Measurements from ENCODE around the gene ATF7IP. TPM values are rescaled to one million over a fixed set of nuclear protein-coding genes. Genes with fewer than 3 reads are reported as not detected.

Gene ATF7IP
- total RNA-seq, 1 donor from 2014 or later: 212 TPM

DNA sequence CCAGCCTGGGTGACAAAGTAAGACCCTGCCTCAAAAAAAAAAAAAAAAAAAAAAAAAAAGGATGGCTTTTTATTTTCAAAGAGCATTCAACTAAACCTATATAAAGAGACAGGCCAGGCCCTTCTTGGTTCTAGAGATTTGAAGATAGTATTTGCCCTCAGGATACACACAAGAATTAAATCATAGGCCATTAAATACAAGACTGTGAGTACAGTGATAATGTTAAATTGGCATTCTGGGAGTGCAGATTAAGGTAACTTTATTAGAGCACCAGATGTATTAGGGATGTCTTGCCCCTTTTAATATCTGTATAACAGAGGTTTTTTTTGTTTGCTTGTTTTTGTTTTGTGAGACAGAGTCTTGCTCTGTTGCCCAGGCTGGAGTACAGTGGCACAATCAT lies 61.3 kb downstream of the ATF7IP start:
- no peak for DNase-seq (ENCODE audit: low read depth, low spot score)
- peaks cover 80% of the 10 kb centered on the region for H3K36me3 Mint-ChIP-seq (ENCODE audit: low read depth)
- no peak overlapping the region for H3K27ac Mint-ChIP-seq (ENCODE audit: unreplicated experiment)
- TF ChIP-seq, protein P1, sequence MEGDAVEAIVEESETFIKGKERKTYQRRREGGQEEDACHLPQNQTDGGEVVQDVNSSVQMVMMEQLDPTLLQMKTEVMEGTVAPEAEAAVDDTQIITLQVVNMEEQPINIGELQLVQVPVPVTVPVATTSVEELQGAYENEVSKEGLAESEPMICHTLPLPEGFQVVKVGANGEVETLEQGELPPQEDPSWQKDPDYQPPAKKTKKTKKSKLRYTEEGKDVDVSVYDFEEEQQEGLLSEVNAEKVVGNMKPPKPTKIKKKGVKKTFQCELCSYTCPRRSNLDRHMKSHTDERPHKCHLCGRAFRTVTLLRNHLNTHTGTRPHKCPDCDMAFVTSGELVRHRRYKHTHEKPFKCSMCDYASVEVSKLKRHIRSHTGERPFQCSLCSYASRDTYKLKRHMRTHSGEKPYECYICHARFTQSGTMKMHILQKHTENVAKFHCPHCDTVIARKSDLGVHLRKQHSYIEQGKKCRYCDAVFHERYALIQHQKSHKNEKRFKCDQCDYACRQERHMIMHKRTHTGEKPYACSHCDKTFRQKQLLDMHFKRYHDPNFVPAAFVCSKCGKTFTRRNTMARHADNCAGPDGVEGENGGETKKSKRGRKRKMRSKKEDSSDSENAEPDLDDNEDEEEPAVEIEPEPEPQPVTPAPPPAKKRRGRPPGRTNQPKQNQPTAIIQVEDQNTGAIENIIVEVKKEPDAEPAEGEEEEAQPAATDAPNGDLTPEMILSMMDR (conservative IDR thresholded peaks at IDR 0.05): no peak
- H3K4me1 Mint-ChIP-seq: peaks cover 51% of the 10 kb centered on the region
- H3K4me3 Mint-ChIP-seq: no peak overlapping the region
- H3K27me3 Mint-ChIP-seq (ENCODE audit: low read depth): no peaks in the 10 kb centered on the region
- H3K9me3 Mint-ChIP-seq: peaks cover 38% of the 10 kb centered on the region

DNA sequence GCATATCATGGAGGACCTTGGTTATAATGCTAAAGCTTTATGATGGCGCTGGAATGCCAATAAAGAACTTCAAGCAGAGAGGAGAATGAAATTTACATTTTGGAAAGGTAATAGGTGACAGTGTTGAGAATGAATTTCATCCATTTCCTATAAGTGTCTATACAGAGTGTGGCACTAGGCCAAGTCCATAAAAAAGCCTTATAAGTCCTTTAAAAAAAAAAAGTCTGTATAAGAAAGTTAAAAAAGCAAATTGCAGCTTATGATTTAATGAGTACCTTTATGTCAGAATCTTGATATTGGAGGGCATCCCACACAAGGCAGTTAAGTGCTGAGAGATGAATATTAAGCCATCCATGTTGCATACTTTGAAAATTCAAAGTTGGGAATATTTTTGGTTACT lies 62.4 kb downstream of the ATF7IP start:
- Mint-ChIP-seq H3K27ac (ENCODE audit: unreplicated experiment) (no peak overlapping the region), H3K9me3 (peaks cover 30% of the 10 kb centered on the region), H3K4me1 (peaks cover 49% of the 10 kb centered on the region), H3K4me3 (peak overlapping the region; percentile 41), H3K27me3 (ENCODE audit: low read depth) (no peaks in the 10 kb centered on the region), H3K36me3 (ENCODE audit: low read depth) (peaks cover 75% of the 10 kb centered on the region)
- TF ChIP-seq, protein P1 (conservative IDR thresholded peaks at IDR 0.05): no peak
- DNase-seq (ENCODE audit: low read depth, low spot score): no peak

DNA sequence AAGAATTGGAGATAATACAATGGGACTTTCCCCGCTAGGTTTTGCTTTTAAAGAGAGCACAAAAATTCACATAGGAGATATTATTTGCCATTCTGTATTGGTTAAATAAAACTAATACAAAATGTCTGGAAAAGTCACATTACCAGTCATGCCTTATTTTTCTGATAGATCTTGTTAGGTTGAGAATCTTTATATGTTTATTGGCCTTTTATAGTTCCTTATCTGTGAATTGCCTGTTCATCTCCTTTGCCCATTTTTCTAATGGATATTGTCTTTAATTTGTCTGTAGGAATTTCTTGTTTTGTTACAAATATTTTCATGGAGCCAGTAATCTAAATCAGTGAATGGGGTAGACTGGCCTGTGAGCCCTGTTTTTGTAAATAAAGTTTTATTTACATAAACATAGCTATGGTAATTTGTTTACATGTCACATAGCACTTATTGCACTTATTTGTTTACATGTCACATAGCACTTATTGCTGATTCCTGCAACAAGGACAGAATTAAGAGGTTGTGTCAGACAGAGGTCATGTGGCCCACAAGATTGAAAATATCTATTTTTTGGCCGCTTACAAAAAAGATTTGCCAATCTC lies 65.0 kb downstream of the ATF7IP start:
- TF ChIP-seq, protein P1 (conservative IDR thresholded peaks at IDR 0.05): no peak
- no peak for DNase-seq (ENCODE audit: low read depth, low spot score)
- H3K27ac Mint-ChIP-seq (ENCODE audit: unreplicated experiment): no peak overlapping the region
- H3K4me3 Mint-ChIP-seq: no peak overlapping the region
- no peaks in the 10 kb centered on the region for H3K27me3 Mint-ChIP-seq (ENCODE audit: low read depth)
- peaks cover 35% of the 10 kb centered on the region for H3K4me1 Mint-ChIP-seq
- peaks cover 12% of the 10 kb centered on the region for H3K9me3 Mint-ChIP-seq
- peaks cover 58% of the 10 kb centered on the region for H3K36me3 Mint-ChIP-seq (ENCODE audit: low read depth)

DNA sequence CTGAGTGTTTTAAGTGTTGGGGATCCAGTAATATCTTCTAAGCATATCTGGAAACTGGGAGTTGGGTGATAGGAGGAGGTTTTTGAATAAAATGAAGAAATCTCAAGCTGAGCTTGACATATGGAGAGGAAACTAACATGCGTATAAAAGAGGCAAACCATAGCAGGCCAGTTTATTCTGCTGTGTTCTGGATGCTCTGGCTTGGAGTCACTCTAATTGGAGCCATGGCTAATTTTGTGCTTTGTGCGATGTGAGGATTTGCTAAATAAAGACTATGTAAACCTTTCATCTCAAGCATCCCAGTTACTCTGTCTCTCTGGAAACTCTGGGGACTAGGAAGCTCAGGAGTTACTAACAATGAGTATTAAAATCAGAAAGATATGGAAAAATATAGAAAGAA lies 66.5 kb downstream of the ATF7IP start:
- Mint-ChIP-seq H3K36me3 (ENCODE audit: low read depth) (peaks cover 56% of the 10 kb centered on the region), H3K4me1 (peaks cover 28% of the 10 kb centered on the region), H3K9me3 (peaks cover 12% of the 10 kb centered on the region), H3K27ac (ENCODE audit: unreplicated experiment) (no peak overlapping the region), H3K4me3 (no peak overlapping the region), H3K27me3 (ENCODE audit: low read depth) (no peaks in the 10 kb centered on the region)
- no peak for DNase-seq (ENCODE audit: low read depth, low spot score)
- TF ChIP-seq, protein P1 (conservative IDR thresholded peaks at IDR 0.05): no peak

DNA sequence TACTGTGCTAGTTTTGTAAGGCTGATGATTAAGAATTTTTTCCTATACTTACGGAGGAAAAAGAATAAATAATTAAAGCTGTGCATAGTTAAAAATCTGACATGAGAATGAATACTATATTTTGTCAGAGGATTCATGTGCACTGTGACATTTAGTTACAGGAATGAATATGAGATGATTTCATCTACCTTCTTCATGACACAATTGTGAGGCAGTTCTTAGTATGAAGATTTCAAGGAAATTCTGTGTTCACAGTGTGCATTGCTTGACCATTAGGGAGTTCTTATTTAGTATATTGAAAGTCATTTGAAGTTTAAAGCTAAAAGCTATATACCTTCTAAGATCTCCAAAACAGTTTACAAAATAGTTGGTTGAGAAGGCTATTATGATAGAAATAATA lies 70.1 kb downstream of the ATF7IP start:
- Mint-ChIP-seq H3K4me1 (peaks cover 16% of the 10 kb centered on the region), H3K27ac (ENCODE audit: unreplicated experiment) (no peak overlapping the region), H3K9me3 (no peaks in the 10 kb centered on the region), H3K27me3 (ENCODE audit: low read depth) (no peaks in the 10 kb centered on the region), H3K4me3 (no peak overlapping the region), H3K36me3 (ENCODE audit: low read depth) (peaks cover 44% of the 10 kb centered on the region)
- no peak for DNase-seq (ENCODE audit: low read depth, low spot score)
- TF ChIP-seq, protein P1 (conservative IDR thresholded peaks at IDR 0.05): no peak
